ENCODE measurements around the gene DLGAP4.
A peak's percentile ranks its signal among the peaks of the same experiment; 100 is the strongest.

The DLGAP4 gene

DNA sequence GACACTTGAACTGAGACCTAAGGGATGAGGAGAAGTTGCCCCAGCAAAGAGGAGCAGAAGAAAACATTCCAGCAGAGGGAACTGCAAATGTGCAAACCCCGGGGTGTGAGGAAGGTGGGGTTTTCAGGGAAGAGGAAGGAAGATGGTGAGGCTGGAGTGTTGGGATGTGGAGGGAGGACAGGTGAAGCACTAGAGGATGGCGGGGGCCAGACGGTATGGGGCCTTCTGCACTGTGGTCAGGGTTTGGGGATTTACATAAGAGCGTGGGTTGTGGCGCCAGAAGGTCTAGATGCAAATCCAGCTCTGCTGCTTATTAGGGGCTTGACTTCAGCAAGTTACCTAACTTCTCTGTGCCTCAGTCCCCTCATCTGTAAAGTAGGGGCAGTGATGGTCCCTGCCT lies 16.0 kb downstream of the DLGAP4 start:
- DNase-seq (ENCODE audit: low read depth): no peak

DNA sequence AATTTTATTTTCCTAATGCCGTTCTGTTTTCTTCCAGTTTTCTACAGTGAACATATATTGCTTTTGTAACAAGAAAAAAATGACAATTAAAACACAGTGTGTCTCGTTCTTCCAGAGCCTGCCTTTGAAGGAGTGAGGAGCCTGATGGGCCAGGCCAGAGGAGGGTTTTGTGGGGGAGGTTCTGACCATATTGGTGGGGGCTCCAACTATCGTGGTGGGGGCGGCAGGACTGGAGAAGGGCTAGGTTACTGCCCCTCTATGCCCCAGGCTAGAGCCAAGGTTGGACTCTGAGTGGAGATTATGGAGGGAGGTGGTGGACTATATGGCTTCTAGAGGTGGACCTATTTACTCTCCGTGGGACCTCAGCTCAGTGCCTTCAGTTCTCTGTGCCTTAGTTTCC lies 24.0 kb downstream of the DLGAP4 start:
- DNase-seq (ENCODE audit: low read depth): no peak

DNA sequence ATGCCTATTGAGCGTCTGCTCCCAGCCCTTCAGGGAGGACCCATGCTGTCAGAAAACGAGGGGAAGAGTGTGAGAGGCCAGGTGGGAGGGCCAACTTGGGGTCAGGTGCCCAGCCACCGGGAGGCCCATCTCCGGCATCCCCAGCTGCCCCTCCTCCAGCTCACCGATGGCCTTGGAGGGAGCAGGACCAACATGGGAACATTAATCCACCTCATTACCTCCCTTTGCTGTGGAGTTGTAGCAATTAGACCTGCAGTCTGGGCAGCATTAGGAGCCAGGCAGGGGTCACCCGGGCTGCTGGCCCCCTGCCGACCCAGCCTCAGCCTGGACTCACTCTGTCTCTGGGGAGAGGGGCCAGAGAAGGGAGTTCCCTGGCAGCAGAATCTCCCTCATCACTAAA lies 25.1 kb downstream of the DLGAP4 start:
- DNase-seq (ENCODE audit: low read depth): no peak

DNA sequence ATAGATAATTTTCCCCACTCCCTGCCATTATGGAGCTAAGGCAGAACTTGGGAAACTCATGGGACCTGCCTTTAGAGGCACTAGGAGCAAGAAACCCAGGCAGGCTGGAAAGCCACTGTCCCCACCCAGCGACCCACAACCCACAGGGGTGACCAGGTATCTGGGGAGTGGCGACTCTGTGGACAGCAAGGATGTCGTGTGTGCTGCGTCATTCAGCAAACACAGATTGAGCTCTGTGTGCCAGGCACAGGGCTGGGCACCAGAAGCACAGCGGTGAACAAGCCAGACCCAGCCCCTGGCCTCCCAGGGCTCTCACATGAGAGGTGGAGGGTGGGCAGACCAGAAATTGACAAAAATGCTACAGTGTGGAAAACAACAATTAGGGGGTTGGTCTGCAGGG lies 27.7 kb downstream of the DLGAP4 start:
- no peak for DNase-seq (ENCODE audit: low read depth)

DNA sequence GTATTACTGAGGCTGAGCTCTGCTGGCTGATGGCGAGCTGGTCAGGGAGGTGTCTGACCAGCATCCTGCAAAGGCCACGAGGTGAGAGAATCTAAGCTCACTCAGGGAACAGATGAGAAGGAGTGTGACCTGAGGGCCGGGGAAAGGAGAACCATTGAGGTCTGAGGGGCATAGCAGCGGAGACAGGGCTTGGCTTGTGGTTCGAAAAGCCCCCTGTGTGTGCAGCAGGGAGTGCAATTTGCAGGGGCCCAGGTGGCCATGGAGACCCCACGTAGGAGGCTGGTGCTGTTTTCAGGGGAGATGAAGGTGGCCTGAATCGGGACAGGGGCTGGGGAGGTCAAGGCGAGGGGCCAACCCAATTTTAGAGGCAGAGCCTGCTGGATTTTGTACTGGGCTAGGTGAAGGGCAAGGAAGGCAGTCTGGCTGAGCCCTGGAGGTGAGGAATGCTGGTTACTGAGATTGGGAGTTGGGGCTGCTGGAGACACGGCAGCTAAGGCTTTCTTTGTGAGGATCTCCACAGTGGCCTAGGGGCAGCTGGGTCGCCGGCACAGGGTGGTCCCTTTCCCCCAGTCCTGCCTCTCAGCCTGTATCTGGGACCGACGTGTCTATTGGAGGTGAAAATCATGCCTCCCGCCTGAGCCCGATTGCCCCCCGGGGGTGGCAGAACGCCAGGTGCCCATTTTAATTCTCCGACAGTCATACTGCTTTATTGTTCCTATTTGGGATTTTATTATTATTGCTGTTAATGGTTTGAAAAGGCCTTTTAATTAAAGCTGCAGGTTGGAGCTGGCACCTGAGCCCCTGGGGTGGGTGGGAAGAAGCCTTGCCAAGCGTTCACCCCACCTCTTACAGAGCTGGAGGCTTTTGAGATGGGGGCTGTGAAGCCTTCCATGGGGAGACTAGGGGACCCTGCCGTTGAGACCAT lies 28.4 kb downstream of the DLGAP4 start:
- DNase-seq (ENCODE audit: low read depth): no peak

DNA sequence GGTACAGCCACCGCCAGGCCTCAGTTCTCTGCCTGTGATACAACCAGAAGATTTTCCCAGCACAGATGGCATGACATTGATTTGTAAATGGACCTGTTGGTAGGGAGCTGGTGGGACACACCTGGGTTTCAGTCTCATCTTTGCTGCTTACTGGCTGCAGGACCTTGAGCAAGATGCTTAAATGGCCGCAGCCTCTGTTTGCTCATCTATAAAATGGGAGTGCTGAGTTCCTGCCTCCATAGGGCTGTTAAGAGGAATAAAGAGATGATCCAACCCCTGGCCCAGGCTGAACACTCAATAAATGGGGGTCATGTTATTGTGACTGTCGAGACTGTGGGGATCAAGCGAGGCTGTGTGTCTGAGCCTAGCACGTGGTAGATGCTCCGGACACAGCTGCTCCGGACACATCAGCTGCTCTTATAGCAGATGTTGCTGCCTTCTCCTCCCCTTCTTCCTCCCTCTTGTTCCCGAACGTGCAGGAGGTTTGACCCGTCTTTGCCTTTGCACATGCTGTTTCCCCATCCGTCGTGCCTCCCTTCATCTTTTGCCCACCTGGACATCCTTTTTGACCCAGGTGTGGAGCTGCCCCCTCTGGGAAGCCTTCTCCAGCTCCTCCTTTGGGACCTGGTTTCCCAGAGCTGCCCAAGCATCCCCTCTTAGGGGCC lies 29.2 kb downstream of the DLGAP4 start:
- no peak for DNase-seq (ENCODE audit: low read depth)

DNA sequence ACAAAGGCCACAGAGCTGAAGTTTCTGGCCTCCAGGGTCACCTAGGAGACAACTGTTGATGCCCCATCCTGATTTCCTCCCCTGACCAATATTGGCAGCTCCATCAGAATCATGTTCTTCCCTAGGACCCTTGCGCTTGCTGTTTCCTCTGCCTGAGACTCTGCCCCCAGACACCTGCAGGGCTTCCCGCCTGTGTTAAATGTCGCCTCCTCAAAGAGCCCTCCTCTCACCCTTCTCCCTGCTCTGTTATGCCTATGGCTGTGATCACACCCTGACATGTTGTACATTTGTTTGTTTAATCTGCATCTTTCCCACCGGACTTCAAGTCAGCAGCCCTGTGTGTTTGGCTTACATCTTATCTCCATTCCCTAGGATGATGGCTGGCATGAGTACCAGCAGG lies 30.1 kb downstream of the DLGAP4 start:
- DNase-seq (ENCODE audit: low read depth): no peak

DNA sequence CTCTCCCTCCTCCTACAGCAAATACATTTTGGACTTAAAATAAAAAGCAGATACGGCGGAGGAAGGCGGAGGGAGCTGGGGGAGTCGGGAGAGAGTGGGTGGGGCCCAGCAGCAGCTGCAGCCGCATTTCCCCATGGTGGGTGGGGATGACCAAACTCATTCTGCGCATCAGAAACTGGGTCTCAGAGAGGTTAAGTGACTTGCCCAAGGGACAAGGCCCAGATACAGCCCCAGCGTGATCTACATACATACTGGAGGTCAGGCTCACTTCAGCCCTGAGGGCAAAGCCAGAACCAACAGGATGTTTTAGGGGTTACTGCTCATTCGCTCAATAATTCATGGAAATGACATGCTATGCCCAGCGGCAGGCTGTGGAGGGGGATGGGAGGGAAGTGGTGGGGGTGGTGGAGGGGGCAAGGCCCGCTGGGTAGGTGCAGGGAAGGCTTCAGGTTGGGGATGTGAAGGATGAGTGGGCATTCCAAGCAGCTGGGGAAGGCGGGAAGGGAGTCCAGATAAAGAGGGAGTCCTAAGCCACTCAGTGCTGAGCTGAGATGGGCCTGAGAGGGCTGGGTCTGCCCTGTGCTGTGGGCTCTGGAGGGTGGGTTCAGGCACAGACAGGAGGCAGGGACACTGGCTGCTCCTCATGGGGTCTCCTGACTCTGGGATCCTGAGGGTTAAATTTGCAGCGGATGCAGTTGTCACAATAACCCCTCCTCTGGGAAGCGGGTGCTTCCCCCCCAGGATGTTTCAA lies 31.0 kb downstream of the DLGAP4 start:
- no peak for DNase-seq (ENCODE audit: low read depth)

DNA sequence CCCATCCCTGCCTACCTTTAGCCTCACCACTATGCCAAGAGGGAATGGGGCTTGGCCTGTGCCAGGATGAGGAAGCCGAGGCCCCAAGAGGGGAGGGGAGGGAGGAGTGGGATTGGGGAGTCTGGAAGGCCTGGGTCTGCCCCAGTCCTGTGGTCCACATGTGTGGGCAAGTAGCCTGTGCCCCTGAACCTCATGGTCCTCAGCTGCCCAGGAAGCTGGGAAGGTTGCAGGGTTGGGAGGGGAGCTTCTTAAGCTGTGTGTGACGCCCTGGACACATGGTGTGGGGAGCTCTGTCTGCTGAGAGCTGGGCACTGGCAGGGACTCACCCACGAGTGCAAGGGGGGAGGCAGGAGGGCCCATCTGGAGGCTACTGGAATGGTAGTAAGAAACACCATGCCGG lies 31.7 kb downstream of the DLGAP4 start:
- DNase-seq (ENCODE audit: low read depth): no peak

DNA sequence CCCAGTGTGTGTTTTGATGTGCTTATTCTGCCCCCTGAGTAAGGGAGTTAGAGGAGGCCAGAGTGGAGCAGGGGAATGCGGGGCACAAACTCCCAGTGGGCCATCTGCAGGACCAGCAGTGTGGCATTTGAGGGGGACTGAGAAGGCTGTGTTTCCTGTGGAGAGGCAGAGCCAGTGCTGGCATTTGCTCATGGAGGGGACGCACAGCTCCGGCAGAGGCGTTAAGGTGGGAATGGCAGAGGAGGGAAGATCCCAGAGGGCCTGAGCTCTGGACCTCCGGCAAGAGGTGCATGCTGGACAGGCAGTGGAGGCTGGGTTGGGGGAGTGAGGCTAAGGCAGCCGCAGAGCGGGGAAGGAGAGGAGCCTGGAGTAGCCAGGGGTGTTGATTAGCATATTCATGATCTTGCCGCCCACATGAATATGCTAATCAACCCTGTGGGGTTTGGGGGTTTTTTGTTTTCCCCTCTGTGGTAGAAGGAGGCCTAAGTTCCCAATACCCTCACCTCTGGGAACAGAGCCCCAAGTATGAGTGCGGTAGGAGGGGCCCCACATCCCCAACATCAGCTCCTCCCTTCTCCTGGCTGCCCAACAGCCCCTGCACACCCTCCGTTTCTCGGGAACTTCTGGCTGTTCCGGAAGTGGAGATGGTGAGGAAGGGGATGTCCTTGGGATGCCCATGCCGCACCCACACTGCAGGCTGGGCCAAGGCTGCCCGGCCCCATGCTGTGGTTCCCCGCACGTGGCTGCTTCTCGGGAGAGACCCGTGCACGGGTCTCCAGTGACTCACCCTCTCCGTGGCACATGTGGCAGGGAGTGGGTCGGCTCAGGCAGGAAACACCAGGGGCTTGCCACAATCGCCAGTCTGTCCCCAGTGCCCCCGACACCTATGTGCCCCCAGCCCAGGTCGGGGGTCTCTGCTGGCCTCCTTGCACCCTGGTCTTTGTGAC lies 33.8 kb downstream of the DLGAP4 start:
- DNase-seq (ENCODE audit: low read depth): no peak

DNA sequence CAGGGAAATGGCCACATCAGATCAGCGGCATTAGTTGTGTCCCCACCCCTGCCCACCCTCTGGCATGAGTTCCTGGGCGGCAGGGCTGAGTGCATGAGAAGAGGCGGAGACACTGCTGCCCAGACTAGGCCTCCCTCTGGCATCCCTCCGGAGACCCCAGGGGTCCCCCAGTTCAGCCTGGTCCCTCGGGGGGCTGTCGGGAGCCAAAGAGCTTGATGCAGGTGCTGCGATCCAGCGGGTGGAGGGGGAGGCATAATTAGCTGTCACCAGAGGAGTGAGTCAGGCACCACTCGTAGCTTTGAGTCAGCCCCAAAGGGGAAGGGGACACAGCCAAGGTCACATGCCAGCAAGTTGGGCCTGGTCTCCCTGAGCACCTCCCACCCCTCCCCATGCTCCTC lies 34.5 kb downstream of the DLGAP4 start:
- DNase-seq (ENCODE audit: low read depth): no peak

DNA sequence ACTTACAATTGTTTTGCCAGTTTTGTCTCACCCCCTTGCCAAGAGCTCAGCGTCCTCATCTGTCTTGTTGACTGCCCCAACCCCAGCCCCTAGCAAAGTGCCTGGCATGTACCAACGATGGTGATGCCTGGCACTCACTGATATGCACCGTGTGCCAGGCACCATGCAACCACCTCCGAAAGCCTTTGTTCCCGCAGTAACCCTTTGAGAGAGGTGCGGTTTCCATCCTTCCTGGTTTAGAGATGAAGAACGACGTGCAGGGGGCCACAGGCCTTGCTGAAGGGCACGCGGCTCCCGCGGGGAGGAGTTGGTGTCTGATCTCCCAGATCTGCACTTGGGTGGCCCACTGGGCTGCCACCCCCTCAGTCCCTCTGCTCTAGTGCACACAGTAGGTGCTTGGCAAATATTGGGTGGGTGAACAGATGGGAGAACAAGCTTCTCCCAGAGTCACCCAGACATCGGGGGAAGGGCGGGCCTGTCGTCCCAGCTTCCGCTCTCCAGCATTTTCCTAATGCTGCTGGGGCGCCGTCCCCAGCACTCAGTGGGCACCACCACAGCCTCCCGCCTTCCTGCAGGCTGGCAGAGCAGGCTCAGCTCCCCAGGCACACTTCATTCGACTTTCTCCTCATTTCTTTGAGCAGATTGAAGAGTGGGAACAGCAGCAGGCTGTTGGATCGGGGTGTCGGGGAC lies 35.3 kb downstream of the DLGAP4 start:
- DNase-seq (ENCODE audit: low read depth): no peak

DNA sequence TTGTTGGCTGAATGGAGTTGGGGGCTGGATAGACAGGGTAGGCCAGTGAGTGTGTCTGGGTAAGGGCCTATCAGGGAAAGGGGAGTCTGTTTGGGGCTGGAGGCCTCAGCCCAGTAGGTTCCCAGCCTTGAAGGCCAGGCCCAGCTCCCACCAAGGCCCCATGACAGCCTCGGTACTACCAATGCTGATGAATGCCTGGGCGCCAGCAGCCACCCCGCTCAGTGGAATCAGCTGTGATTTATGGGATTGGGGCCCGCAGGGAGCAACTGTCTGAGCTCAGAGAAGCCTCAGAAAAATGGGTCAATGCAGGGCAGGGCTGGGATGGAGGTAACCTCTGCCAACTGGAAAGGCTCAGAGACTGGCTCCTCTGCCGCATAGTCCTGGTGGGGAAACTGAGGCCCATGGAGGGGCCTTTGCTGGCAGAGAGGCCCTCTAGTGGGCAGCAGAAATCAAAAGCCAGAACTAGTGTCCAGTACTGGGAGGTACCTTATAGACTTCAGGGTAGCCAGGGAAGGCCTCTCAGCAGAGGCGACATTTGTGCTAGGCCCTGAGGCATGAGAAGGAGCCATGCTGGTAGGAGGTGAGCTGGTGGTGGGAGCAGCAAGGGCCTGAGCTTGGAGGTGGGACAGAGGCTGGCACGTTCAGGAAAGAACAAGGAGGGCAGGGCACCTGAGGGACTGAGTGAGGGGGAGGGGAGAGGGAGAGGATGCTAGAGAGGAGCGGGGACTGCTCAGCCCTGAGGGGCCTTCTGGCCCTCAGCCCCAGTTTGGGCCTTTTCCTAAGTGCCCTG lies 36.4 kb downstream of the DLGAP4 start:
- DNase-seq (ENCODE audit: low read depth): no peak

DNA sequence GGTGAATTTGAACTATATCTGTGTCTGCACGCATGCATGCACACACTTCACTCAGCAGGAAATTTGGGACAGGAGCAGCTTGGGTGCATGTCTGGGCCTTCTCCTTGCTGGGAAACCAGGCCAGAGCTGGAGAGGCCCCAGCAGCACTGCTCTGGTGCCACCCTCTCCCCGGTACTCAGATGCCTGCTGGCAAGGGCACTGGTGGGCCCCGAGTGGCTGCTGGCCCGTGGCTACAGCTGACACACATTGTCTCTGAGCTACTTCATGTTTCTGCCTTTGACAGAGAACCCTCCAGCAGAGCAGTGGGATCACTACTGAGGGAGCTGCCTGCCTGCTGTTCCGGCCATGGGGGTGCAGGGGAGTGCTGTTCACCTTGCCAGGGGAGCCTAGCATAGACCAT lies 37.5 kb downstream of the DLGAP4 start:
- DNase-seq (ENCODE audit: low read depth): no peak

DNA sequence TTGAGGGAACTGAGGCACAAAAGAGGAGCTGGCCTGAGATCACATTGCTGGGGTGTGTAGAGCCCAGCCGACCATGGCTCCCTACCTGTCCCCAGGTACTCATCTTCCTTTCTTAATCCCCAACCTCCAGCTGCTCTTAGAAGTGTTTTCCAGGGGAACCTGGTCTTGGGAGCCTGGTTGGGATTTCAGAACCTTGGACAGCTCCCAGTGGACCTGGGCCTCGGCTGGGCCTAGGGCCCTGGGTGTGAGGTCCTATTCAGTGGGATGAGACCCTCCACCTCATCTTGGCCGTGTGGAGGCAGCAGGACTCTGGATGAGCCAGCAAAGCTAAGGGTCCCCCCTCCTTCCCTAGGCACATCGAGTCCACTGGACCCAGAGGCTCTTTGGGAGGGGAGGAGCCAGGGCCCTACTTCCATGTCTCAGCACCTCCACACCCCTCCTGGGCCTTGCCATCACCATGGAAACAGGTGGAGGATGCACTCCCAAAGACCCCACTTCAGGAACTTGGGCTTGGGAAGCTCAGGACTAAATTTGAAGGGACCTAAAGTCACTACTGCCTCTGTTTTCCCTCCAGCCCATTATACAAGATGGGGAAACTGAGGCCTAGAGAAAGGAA lies 38.5 kb downstream of the DLGAP4 start:
- DNase-seq (ENCODE audit: low read depth): peak; percentile 12

DNA sequence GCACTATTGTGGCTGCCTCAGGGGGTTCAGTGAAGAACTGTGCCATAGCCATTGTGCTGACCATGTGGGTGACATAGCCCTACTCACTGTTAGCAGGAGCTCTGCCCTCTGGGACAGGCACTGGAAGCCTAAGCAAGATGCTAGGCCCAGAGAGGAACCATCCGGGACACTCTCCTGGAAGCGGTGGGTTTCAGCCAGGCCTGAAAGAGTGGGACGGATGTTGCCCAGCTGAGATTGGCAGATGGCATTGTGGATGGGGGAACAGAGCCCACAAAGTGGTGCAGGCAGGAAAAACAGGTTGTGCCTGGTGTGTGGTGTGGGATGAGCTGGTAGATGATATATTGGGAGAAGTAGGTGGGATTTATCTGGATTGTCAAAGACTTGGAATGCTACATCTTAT lies 40.1 kb downstream of the DLGAP4 start:
- no peak for DNase-seq (ENCODE audit: low read depth)

DNA sequence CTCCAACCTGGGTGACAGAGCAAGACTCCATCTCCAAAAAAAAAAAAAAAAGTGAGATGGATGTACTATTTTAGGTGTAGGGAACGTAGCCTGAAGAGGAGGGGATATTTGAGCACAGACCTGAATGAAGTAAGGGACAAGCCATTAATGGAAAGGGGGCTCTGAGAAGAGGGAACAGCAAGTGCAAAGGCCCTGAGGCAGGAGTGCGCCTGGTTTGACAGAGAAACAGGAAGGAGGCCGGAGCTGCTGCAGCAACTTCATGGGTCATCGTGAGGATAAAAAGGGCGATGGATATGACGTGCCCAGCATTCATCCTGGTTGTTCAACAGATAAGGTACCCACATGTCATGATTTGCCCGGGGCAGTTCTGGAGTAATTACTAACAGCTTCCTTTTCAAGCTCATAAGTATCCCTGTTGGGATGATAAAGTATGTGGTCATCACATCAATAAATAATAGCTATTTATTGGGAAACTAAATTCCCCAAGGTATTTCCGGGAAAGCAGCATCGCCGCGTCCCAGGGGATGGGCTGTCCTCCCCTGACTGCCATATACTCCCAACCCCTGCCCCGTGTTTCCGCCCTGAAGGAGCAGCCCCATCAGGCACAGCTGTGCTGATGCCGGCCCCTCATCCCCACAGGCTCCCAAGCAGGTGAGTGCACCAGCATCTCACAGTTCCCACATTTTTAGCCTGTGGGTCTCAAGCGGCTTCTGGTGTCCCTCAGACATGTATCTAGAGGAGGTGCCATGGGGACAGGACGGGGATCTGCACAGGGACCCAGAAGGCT lies 43.4 kb downstream of the DLGAP4 start:
- DNase-seq (ENCODE audit: low read depth): no peak

DNA sequence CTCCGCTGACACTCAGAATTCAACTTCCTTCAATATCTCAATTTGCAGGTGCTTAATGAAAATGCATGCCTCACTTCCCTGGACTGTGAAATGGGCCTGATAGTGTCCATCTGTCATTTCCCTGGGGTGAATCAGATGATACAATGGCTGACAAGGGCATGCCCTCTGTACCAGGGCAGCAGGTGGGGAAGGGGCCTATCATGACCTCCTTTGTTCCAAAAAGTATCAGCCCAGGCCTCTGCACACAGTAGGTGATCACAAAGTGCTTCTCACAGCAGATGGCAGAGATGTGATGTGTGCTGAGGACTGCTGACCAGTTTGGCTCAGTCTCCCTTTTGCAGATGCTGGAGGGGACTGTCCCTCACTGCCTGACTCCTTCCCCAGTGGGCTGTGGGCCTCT lies 44.3 kb downstream of the DLGAP4 start:
- DNase-seq (ENCODE audit: low read depth): no peak

DNA sequence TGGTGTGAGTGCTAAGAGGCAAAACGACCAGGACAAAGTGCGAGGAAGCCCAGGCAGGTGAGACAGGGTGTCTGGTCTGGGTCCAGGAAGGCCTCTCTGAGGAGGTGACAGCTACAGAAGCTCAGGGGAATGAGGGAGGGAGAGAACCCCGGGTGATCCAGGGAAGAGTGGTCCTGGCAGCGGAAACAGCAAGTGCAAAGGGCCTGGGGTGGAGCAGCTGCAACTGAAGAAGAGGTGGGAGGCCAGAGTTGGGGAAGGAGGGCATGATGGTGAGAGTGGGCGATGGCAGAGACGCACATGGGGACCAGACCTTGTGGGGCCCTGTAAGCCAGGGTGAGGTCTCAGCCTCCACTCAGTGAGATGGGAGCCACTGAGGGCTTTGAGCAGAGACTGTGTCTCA lies 45.8 kb downstream of the DLGAP4 start:
- DNase-seq (ENCODE audit: low read depth): no peak
